HG03520 (cell line): ENCODE results near the gene TLN1.

Experiments
- ATAC-seq: cut with Tn5 transposase; IDR thresholded peaks from one replicate; pipeline ENCODE4 v1.9.1; 2021; ENCODE audit warnings: mild to moderate bottlenecking, moderate library complexity; ENCODE audit not compliant: unreplicated experiment

TLN1 gene

DNA sequence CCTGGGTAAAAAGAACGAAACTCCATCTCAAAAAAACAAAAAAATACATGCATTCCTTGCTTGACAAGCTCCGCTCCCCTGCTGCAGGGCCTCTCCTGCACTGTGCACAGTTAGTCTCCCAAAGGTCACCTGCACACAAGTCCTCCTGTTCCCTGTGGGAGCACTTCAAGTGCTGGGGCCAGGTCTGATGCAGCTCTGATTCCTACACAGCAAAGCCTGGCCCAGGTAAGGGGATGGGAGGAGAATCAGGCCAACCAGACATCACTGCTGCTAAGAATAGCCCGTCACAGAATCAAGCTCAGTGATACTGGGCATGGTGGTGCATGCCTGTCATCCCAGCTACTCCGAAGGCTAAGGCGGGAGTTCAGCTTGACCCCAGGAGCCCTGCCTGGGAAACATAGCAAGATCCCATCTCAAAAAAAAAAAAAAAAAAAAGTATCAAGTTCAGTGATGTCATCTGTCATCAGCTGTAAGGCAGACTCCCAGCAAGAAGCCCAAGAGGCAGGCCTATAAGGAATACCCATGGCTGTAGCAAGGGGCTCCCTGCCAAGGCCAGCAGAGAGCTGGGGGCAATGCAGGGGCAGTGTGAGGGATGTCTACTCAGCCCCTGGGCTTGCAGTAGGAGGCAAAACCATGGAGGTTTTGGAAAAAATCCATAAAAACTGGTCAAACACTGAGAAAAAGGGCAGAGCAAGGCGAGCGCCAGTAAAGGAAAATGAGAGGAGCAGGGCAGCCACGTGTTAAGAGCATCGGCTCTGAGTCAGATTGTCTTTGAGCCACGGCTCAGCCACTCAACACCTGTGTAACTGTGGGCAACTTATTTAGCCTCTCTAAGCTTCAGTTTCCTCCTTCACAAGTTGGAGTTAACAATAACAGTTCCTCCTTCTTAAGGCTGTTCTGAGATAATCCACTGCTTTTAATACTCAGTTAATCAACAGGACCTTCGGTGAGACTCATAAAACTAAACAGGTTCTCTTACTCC lies 45.5 kb downstream of the TLN1 start:
- no peak for ATAC-seq

DNA sequence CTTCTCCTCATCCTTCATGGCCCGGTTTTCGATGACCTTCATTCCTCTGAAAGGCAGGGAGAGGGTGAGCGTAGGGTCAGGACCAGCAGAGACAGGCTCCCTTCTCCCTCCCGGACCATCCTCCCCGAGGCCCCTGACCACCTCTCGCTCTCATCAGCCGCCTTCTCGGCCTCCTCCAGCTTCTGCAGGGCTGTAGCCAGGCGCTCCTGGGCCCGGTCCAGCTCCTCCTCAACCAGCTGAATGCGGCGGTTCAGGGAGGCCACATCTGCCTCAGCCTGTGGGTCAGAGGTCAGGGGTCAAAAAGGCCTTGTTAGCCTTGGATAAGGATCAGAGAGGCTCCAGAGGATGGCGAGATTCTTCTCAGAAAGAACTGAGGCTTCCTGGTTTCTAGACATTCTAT lies 46.5 kb downstream of the TLN1 start:
- ATAC-seq, result no peak

DNA sequence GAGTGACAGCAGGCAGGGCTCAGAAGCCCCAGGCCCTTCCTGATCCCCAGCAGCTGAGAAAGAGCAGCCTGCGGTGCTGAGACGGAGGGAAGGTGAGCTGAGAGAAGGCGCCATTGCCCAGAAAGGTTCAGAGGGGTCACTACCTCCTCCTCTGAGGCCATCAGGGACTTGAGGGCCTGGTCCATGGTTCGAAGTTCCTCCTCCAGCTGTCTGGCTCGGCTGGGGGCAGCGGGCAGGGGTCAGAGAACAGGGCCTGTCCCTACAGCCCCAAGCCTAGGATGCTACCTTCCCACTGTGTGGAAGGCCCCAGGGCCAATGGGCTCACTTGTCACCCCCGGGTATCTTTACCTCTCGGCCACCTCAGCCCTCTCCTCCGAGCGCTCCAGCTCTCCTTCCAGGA lies 47.1 kb downstream of the TLN1 start:
- no peak for ATAC-seq

DNA sequence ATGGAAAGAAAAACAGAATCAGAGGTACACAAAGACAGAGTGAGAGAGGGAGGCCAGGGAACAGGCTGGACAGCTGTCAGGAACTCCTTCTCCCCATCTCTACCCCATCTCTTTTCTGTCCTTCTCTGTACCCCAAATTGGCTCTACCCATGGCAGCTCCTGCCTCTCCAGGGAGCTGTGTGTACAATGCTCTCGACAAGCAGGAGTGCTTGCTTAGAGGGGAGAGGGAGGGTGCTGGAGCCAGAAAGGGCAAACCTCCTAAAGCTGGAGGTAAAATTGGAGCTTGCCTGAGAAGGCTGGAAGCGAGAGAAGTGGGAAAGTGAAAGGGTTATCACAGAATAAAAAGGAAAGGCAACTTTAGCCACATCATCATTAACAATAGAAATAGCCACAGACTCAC lies 48.7 kb downstream of the TLN1 start:
- ATAC-seq, result no peak

DNA sequence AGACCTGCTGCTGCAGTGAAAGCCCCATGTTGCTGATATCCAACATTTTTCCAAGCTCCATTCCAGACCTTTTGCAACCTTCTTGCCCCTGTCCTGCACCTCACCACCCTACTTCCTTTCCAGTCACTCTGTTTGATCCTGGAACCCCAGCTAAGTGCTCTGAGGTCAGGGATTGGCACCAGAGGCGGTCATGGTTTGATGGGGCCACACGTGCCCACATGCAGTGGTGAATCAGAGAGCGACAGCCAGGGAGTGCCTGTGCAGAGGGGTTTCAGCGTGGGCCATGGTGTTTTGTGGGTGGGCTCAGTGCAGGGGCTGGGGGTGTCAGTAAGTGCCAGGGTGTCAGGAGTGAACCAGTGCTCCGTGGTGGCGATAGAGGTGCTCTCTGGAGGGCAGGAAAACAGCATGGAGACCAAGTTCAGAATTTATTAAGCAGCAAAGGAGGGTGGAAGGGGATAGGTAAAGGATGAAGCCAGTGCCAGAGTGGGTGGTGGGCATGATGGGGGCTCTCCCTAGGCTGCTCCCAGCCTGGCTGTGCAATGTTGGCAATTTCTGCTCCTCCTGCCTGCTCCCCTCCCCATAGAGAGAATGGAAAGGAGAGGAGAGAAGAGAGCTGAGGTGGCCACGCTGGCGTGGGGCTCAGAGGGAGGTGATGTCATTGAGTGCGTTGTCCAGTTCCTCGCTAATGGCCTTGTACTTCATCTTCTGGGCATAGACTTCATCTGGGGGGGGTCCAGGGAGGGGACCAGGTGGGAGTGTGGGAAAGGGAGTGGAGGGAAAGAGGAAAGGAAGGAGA lies 49.3 kb downstream of the TLN1 start:
- no peak for ATAC-seq

DNA sequence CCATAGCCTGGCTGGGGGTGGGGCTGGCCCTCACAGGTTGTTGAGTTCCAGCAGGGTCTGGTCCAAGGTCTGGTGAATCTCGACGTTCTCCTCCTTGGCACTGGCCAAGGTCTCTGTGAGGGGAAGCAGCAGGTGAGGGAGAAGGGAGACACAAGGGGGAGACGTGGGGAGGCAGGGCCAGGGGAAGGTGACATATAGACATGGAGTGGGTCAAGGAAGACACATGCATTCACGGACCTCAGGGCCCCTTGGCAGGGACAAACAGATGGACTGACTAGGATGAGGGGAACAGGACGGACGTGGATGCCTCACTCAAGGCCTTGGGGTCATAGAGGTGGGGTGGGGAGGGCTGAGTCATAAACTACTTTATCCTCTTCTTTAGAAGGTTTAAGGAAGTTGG lies 49.9 kb downstream of the TLN1 start:
- no peak for ATAC-seq

DNA sequence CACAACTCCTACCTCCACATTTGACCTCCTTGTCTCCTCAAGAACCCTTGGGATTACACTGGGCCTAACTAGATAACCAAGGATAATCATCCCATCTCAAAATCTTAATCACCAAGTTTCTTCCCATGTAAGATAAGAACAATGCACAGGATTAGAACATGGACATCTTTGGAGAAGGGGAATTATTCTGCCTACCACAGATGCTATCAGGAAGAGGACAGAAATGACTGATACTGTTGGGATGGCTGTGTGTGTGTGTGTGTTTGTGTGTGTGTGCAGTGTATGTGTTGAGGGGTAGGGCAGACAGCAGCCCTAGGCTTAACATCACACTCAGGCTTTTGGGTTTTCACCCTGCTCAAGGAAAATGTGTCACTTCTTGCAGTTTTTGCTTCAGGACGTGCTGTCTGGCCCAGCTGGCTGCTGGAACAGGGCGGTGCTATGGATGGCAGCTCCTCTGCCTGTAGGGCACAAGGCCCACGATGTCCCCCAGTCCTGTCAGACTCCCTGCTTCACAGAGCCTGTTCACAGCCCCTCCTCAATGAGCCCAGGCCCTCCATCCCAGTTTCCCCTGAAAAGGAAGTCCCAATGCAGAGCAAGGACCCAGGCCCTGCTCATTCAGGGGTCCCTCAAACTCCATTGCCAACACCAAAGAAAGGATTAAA lies 50.5 kb downstream of the TLN1 start:
- no peak for ATAC-seq

DNA sequence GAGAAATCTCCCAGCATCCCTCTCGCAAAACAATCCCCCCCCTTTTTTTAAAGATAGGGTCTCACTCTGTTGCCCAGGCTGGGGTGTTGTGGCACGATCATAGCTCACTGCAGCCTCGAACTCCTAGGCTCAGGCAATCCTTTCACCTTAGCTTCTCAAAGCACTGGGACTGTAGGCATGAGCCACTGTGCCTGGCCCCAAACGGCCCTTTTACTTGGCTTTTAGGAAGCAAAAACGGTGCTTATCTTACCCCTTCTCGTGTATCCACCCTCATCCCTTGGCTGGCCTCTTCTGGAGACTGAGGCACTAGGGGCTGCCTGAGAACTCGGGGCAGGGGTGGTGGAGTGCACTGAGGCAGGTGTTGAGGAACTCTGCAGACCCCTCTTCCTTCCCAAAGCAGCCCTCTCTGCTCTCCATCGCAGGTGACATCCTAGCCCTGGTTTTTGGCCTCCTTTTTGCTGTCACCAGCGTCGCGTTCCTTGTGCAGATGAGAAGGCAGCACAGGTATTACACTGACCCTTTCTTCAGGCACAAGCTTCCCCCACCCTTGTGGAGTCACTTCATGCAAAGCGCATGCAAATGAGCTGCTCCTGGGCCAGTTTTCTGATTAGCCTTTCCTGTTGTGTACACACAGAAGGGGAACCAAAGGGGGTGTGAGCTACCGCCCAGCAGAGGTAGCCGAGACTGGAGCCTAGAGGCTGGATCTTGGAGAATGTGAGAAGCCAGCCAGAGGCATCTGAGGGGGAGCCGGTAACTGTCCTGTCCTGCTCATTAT lies 51.5 kb downstream of the TLN1 start:
- ATAC-seq, result no peak

DNA sequence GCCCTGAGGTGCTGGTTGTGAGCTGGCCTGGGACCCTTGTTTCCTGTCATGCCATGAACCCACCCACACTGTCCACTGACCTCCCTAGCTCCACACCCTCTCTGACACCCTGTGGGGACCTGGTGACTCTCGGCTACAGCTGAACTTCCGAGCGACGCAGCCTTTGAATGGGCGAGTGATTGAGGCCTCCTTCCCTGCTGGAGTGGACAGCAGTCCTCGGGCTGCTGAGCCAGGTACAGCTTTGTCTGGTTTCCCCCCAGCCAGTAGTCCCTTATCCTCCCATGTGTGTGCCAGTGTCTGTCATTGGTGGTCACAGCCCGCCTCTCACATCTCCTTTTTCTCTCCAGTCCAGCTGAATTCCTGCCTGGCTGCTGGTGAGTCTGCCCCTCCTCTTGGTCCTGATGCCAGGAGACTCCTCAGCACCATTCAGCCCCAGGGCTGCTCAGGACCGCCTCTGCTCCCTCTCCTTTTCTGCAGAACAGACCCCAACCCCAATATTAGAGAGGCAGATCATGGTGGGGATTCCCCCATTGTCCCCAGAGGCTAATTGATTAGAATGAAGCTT lies 52.1 kb downstream of the TLN1 start:
- ATAC-seq, result no peak

DNA sequence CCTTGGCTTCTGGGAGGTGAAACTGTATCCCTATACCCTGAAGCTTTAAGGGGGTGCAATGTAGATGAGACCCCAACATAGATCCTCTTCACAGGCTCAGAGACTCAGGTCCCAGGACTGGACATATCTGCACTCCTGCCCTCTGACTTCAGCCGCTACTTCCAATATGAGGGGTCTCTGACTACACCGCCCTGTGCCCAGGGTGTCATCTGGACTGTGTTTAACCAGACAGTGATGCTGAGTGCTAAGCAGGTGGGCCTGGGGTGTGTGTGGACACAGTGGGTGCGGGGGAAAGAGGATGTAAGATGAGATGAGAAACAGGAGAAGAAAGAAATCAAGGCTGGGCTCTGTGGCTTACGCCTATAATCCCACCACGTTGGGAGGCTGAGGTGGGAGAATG lies 52.9 kb downstream of the TLN1 start:
- no peak for ATAC-seq

DNA sequence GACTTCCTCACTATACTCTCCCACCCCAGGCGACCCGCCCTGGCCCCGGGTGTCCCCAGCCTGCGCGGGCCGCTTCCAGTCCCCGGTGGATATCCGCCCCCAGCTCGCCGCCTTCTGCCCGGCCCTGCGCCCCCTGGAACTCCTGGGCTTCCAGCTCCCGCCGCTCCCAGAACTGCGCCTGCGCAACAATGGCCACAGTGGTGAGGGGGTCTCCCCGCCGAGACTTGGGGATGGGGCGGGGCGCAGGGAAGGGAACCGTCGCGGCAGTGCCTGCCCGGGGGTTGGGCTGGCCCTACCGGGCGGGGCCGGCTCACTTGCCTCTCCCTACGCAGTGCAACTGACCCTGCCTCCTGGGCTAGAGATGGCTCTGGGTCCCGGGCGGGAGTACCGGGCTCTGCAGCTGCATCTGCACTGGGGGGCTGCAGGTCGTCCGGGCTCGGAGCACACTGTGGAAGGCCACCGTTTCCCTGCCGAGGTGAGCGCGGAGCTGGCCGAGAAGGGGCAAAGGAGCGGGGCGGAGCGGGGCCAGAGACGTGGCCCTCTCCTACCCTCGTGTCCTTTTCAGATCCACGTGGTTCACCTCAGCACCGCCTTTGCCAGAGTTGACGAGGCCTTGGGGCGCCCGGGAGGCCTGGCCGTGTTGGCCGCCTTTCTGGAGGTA lies 56.1 kb downstream of the TLN1 start:
- ATAC-seq, result no peak

DNA sequence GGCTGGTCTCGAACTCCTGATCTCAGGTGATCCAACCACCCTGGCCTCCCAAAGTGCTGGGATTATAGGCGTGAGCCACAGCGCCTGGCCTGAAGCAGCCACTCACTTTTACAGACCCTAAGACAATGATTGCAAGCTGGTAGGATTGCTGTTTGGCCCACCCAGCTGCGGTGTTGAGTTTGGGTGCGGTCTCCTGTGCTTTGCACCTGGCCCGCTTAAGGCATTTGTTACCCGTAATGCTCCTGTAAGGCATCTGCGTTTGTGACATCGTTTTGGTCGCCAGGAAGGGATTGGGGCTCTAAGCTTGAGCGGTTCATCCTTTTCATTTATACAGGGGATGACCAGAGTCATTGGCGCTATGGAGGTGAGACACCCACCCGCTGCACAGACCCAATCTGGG lies 56.8 kb downstream of the TLN1 start:
- no peak for ATAC-seq

DNA sequence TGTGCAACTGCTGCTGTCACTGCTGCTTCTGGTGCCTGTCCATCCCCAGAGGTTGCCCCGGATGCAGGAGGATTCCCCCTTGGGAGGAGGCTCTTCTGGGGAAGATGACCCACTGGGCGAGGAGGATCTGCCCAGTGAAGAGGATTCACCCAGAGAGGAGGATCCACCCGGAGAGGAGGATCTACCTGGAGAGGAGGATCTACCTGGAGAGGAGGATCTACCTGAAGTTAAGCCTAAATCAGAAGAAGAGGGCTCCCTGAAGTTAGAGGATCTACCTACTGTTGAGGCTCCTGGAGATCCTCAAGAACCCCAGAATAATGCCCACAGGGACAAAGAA lies 58.0 kb downstream of the TLN1 start:
- ATAC-seq, result no peak

DNA sequence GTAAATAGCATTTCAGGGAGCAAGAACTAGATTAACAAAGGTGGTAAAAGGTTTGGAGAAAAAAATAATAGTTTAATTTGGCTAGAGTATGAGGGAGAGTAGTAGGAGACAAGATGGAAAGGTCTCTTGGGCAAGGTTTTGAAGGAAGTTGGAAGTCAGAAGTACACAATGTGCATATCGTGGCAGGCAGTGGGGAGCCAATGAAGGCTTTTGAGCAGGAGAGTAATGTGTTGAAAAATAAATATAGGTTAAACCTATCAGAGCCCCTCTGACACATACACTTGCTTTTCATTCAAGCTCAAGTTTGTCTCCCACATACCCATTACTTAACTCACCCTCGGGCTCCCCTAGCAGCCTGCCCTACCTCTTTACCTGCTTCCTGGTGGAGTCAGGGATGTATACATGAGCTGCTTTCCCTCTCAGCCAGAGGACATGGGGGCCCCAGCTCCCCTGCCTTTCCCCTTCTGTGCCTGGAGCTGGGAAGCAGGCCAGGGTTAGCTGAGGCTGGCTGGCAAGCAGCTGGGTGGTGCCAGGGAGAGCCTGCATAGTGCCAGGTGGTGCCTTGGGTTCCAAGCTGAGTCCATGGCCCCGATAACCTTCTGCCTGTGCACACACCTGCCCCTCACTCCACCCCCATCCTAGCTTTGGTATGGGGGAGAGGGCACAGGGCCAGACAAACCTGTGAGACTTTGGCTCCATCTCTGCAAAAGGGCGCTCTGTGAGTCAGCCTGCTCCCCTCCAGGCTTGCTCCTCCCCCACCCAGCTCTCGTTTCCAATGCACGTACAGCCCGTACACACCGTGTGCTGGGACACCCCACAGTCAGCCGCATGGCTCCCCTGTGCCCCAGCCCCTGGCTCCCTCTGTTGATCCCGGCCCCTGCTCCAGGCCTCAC lies 58.6 kb downstream of the TLN1 start, which contains the start of gene CA9:
CA9 (plus strand) TSS at position 797 of the 893 bp plus-strand sequence; CDS start at position 829, 32 bp downstream.
- ATAC-seq, result no peak

DNA sequence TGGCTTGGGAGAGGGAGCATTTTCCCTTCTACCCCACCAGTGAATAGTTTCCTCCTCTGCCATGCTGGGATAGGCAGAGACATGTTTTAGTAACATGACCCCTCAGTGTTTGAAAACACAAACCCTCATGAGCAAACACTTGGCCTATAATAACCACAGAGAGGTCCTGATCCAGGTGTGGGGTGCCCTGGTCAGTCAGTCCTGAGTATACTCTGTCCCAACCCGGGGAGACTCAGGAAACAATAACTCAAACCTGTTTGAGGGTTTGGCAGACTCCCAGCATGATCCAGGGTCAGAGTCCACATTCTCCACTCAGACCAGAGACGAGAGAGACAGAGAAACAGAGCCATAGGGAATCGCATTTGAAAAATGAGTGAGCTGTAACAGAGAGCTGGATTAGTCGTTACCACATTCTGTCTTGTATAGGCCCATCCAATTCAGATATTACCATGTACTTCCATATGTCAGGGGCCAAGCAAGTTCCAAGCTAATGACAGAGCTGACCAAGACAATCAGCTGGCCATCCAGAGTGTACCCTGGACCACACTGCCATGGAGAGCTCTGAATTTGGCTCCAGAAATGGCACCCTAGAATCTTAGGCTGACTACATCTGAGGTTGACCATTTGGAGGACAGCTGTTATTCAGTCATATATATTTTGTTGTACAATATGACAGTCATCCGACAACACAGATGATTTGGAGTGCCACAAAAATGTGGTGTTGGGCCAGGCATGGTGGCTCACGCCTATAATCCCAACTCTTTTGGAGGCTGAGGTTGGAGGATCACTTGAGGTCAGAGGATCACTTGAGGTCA lies 62.5 kb downstream of the TLN1 start:
- no peak for ATAC-seq

DNA sequence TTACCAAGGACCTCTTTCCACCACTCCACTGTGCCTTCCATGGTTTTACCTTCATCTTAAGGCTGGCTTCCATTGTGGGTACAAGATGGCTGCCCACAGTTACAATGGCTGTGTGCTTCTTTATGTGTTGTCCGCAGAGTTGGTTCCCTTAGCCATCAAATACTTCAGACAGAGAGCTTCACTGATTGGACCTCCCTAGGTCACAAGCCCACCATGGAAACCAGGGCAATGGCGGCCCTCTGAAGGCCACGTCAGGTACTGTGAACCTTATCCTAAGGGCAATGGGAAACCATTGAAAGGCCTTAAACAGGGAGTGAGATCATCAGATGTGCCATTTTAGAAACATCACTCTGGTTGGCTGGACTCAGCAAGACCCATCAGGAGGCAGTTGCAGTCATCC lies 64.1 kb downstream of the TLN1 start:
- ATAC-seq, result no peak

DNA sequence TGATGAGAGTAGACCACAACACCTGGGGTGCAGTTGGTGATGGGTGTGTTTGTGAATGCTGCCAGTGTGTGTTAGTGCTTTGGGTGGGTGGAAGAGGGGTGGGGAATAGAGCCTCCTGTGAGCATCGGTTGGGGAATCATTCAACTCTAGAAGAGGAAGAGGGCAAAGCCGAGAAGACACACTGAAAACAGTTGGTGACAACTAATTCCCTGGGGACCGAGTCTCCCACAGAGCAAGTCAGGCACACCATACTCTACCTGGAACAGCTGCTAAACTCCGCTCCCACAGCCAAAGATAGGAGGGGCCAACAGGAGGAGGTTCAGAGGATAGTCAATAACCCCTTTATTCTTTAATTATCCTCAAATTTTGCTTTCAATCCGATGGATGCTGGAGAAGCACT lies 65.4 kb downstream of the TLN1 start:
- no peak for ATAC-seq

DNA sequence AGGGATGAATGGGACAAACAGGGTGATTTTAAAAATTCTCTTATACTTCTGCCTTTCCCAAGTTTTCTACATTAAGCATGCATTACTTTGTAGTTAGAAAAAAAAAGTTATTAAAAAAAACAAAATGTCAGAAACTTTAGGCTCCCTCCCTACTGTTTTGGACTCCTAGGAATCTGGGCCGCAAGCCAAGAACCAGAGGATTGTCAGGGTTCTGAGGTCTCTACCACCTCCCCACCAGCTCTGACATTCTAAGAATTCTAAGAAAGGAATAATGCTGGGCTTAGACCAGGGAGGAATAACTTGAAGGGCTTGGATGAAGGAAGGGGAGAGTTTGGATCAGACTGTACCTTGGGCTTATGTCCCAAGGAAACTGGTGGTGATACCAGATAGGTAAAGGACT lies 66.0 kb downstream of the TLN1 start:
- ATAC-seq, result no peak
